Measurements from ENCODE around the gene SLC25A11.
"Not testable (repeated sequence)": the region's sequence is repeated elsewhere in the genome, so short reads cannot be mapped to it uniquely, and the experiment has no call there.

The SLC25A11 gene

GRCh38 chr17:4944163-4944553, 4.3 kb upstream of the SLC25A11 start:
- DNase-seq, result no peak

- no peak for DNase-seq
These were observed 3.1 kb upstream of the SLC25A11 start for GRCh38 chr17:4942760-4943508.

- no peak for DNase-seq
These were observed 1.4 kb upstream of the SLC25A11 start for GRCh38 chr17:4941319-4941610.

- DNase-seq, result no peak
These were observed 891 bp upstream of the SLC25A11 start for GRCh38 chr17:4940555-4941318.

GRCh38 chr17:4939546-4939795, 375 bp downstream of the SLC25A11 start:
- DNase-seq, result no peak

- no peak for DNase-seq
These were observed 929 bp downstream of the SLC25A11 start for GRCh38 chr17:4938688-4939545.

- DNase-seq, result no peak
These were observed 1.8 kb downstream of the SLC25A11 start for GRCh38 chr17:4938069-4938491.

- no peak for DNase-seq
These were observed 2.3 kb downstream of the SLC25A11 start for GRCh38 chr17:4937553-4937952.

GRCh38 chr17:4936436-4936835, 3.4 kb downstream of the SLC25A11 start:
- DNase-seq, result no peak

GRCh38 chr17:4935650-4936049, 4.2 kb downstream of the SLC25A11 start:
- no peak for DNase-seq

GRCh38 chr17:4934173-4934979, 5.5 kb downstream of the SLC25A11 start:
- no peak for DNase-seq

GRCh38 chr17:4933646-4934045, 6.2 kb downstream of the SLC25A11 start:
- no peak for DNase-seq

GRCh38 chr17:4932756-4933155, 7.1 kb downstream of the SLC25A11 start:
- no peak for DNase-seq

- DNase-seq, result no peak
These were observed 7.9 kb downstream of the SLC25A11 start, which contains the start of gene GP1BA for GRCh38 chr17:4931963-4932362. Gene GP1BA (plus strand): TSS chr17:4932277. CDS start chr17:4932605, 328 bp downstream.

GRCh38 chr17:4928881-4929280, 11.0 kb downstream of the SLC25A11 start:
- DNase-seq, result no peak

GRCh38 chr17:4926577-4927335, 13.1 kb downstream of the SLC25A11 start:
- not testable (repeated sequence) for DNase-seq

GRCh38 chr17:4921320-4921719, 18.5 kb downstream of the SLC25A11 start:
- no peak for DNase-seq

GRCh38 chr17:4920351-4921048, 19.3 kb downstream of the SLC25A11 start:
- DNase-seq, result no peak

- no peak for DNase-seq
These were observed 20.3 kb downstream of the SLC25A11 start for GRCh38 chr17:4919511-4920047.

GRCh38 chr17:4914551-4914950, 25.3 kb downstream of the SLC25A11 start:
- not testable (repeated sequence) for DNase-seq

- no peak for DNase-seq
These were observed 25.9 kb downstream of the SLC25A11 start for GRCh38 chr17:4913994-4914393.
